HUES48 (cell line): Measurements from ENCODE around the gene RPP21.
A peak's percentile ranks its signal among the peaks of the same experiment; 100 is the strongest.
"Not testable (repeated sequence)": the region's sequence is repeated elsewhere in the genome, so short reads cannot be mapped to it uniquely, and the experiment has no call there.

Source experiments
- H3K27ac ChIP-seq: one replicate; pipeline ENCODE4 v1.7.0; 2013; ENCODE audit warnings: low read depth, low read length, inconsistent platforms
- H3K27me3 ChIP-seq: 2 replicates; pipeline ENCODE4 v1.6.1; 2013; ENCODE audit warnings: mild to moderate bottlenecking, low read length; ENCODE audit not compliant: control insufficient read depth, insufficient read depth
- H3K36me3 ChIP-seq: 2 replicates; pipeline ENCODE4 v1.6.1; 2013; ENCODE audit warnings: low read length; ENCODE audit not compliant: control insufficient read depth, insufficient read depth
- H3K4me1 ChIP-seq: 2 replicates; pipeline ENCODE4 v1.6.1; 2013; ENCODE audit warnings: mild to moderate bottlenecking, low read length; ENCODE audit not compliant: control insufficient read depth, insufficient read depth
- H3K4me3 ChIP-seq: 2 replicates; pipeline ENCODE4 v1.5.1; 2013; ENCODE audit warnings: mild to moderate bottlenecking, low read depth, low read length
- H3K9ac ChIP-seq: 2 replicates; pipeline ENCODE4 v1.6.1; 2013; ENCODE audit warnings: mild to moderate bottlenecking, low read depth, low read length, moderate library complexity
- H3K9me3 ChIP-seq: 2 replicates; pipeline ENCODE4 v1.6.1; 2013; ENCODE audit warnings: low read length; ENCODE audit not compliant: control insufficient read depth, insufficient read depth

RPP21 gene

GRCh38 chr6:30355281-30355680, 10.3 kb downstream of the RPP21 start:
- no peak overlapping the region for H3K4me3 ChIP-seq
- no peak overlapping the region for H3K27ac ChIP-seq
- peaks cover 5% of the 10 kb centered on the region; the same call in 1 of the 2 replicates for H3K4me1 ChIP-seq
- H3K27me3 ChIP-seq = peaks cover 24% of the 10 kb centered on the region
- no peaks in the 10 kb centered on the region for H3K36me3 ChIP-seq
- no peaks in the 10 kb centered on the region for H3K9me3 ChIP-seq
- H3K9ac ChIP-seq = no peak overlapping the region

DNA sequence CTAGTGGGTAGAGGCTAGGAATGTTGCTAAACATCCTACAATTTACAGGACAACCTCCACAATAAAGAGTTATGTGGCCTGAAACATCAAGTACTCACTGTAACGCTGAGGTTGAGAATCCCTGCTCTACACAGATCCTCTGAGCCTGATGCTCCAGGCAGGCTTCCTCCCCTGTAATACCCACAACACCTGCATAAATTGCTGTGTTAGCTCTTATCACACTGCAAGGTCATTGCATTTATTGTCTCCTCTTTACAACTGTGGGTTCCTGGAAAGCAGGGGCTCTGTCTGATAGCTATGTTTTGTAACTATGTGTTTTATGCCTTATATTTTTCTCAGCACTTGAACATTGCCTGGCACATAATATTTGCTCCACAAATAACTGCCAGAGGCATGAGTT, 11.6 kb downstream of the RPP21 start:
- Histone ChIP-seq H3K9ac (no peak overlapping the region), H3K4me1 (peaks cover 5% of the 10 kb centered on the region; the same call in 1 of the 2 replicates)

GRCh38 chr6:30357678-30358540, 13.0 kb downstream of the RPP21 start:
- Histone ChIP-seq H3K27me3 (peaks cover 34% of the 10 kb centered on the region), H3K4me3 (peak overlapping the region; percentile 67)

More for the DNA sequence above, 11.6 kb downstream of the RPP21 start:
- Histone ChIP-seq H3K27ac (no peak overlapping the region), H3K36me3 (no peaks in the 10 kb centered on the region), H3K27me3 (peaks cover 34% of the 10 kb centered on the region), H3K9me3 (no peaks in the 10 kb centered on the region), H3K4me3 (no peak overlapping the region)

DNA sequence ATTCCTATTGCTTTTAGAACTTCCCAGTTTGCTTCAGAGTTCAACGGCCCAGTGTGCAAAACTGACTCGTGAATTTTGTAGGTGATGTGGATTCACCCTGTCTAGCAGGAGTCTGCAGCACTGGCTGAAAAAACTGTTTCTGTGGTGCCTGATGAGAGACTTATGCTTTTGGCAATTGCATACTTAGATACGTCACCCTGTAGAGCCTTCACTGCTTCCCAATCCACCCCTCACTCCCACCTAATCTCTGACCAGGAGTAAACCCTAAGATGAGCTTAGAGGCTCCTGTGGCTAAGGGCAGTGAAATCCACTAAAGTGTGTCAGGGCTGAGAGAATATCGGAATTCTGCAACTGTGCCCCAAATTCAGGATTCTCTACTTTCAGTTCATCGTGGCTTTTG, 14.3 kb downstream of the RPP21 start:
- Histone ChIP-seq H3K36me3 (no peaks in the 10 kb centered on the region), H3K27me3 (peaks cover 34% of the 10 kb centered on the region), H3K9me3 (no peaks in the 10 kb centered on the region), H3K27ac (no peak overlapping the region), H3K4me1 (peaks cover 5% of the 10 kb centered on the region; the same call in 1 of the 2 replicates), H3K9ac (no peak overlapping the region), H3K4me3 (no peak overlapping the region)

More at GRCh38 chr6:30357678-30358540, 13.0 kb downstream of the RPP21 start:
- Histone ChIP-seq H3K36me3 (no peaks in the 10 kb centered on the region), H3K27ac (no peak overlapping the region), H3K4me1 (peaks cover 5% of the 10 kb centered on the region; the same call in 1 of the 2 replicates), H3K9ac (peak overlapping the region; percentile 37; the same call in 1 of the 2 replicates), H3K9me3 (no peaks in the 10 kb centered on the region)

- H3K4me3 ChIP-seq = no peak overlapping the region
- H3K27ac ChIP-seq = no peak overlapping the region
These were observed 15.2 kb downstream of the RPP21 start for GRCh38 chr6:30360139-30360538.

GRCh38 chr6:30361661-30362060, 16.7 kb downstream of the RPP21 start:
- Histone ChIP-seq H3K9me3 (no peaks in the 10 kb centered on the region), H3K4me3 (no peak overlapping the region), H3K27me3 (peaks cover 34% of the 10 kb centered on the region), H3K9ac (no peak overlapping the region), H3K4me1 (peaks cover 5% of the 10 kb centered on the region; the same call in 1 of the 2 replicates), H3K36me3 (no peaks in the 10 kb centered on the region), H3K27ac (no peak overlapping the region)

More at GRCh38 chr6:30360139-30360538, 15.2 kb downstream of the RPP21 start:
- Histone ChIP-seq H3K36me3 (no peaks in the 10 kb centered on the region), H3K9me3 (no peaks in the 10 kb centered on the region), H3K27me3 (peaks cover 34% of the 10 kb centered on the region), H3K9ac (no peak overlapping the region), H3K4me1 (peaks cover 5% of the 10 kb centered on the region; the same call in 1 of the 2 replicates)

DNA sequence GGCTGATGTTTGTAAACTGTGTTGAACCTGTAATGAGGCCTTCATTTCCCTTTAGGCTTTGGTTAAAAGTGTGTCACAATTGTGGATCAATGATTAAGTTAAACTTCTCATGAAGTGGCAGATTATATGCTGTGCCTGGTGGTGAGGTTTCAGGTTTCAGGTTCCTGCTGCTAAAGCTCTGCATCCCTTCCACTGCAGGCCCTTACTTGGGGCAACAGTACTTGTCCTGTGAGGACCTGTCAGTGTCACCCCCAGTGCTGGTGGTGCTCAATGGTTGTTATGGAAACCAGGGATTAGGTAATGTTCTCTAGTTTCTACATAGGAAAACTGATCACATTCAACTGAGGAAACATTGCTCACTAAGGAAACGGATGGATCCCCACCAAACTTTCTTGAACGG, 18.5 kb downstream of the RPP21 start:
- Histone ChIP-seq H3K9me3 (no peaks in the 10 kb centered on the region), H3K4me3 (no peak overlapping the region), H3K4me1 (peaks cover 2% of the 10 kb centered on the region; the same call in 1 of the 2 replicates), H3K9ac (no peak overlapping the region), H3K36me3 (no peaks in the 10 kb centered on the region), H3K27me3 (peaks cover 28% of the 10 kb centered on the region), H3K27ac (no peak overlapping the region)

- H3K9me3 ChIP-seq = no peaks in the 10 kb centered on the region
- peaks cover 17% of the 10 kb centered on the region for H3K27me3 ChIP-seq
- no peak overlapping the region for H3K9ac ChIP-seq
- no peak overlapping the region for H3K4me3 ChIP-seq
- H3K36me3 ChIP-seq = no peaks in the 10 kb centered on the region
- H3K27ac ChIP-seq = no peak overlapping the region
- no peaks in the 10 kb centered on the region for H3K4me1 ChIP-seq
These were observed 19.6 kb downstream of the RPP21 start for GRCh38 chr6:30364591-30364990.

DNA sequence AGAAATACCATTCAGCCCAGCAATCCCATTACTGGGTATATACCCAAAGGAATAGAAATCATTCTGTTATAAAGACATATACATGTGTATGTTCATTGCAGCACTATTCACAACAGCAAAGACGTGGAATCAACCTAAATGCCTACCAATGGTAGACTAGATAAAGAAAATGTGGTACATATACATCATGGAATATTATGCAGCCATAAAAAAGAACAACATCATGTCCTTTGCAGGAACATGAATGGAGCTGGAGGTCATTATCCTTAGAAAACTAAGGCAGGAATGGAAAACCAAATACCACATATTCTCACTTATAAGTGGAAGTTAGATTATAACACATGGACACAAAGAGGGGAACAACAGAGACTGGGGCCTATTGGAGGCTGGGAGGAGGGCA, 24.3 kb downstream of the RPP21 start:
- not testable (repeated sequence) for H3K27ac ChIP-seq, H3K27me3 ChIP-seq

DNA sequence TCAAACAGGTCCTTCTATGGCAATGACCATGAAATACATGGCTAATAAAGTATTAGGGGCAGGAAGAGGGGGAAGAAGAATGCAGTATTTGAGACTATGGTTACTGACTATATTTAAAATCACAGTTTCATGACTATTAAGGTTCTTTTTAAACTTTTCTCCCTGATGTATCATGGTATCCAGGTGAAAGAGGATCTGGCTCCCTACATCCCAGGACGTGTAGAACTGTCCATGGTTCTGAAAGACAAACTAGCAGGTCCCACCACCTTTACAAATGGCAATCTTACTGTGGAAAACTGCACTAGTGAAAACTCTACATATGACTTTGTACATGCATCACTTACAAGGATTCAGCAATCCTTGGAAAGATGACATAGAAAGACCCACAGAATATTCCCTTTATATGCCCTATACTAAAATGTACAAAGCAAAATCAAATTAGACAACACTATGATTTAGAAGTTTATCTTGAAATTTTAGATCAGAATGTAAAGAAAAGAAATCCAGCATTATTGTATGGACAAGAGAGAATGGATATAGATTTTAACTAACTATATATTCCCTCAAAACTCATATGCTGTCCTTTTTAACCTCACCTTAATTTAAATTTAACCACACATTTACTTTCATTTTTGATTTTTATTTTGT, 33.5 kb downstream of the RPP21 start:
- Histone ChIP-seq H3K9ac (no peak overlapping the region), H3K4me3 (no peak overlapping the region), H3K36me3 (no peaks in the 10 kb centered on the region), H3K27me3 (peaks cover 8% of the 10 kb centered on the region), H3K9me3 (no peaks in the 10 kb centered on the region), H3K4me1 (no peaks in the 10 kb centered on the region), H3K27ac (no peak overlapping the region)

More for the DNA sequence above, 24.3 kb downstream of the RPP21 start:
- H3K4me1 ChIP-seq, H3K9me3 ChIP-seq, H3K9ac ChIP-seq, H3K36me3 ChIP-seq, H3K4me3 ChIP-seq: not testable (repeated sequence)

- Histone ChIP-seq H3K27me3 (peaks cover 4% of the 10 kb centered on the region; the same call in 1 of the 2 replicates), H3K9me3 (no peaks in the 10 kb centered on the region), H3K4me1 (no peaks in the 10 kb centered on the region), H3K36me3 (no peaks in the 10 kb centered on the region), H3K9ac (no peak overlapping the region), H3K4me3 (no peak overlapping the region), H3K27ac (no peak overlapping the region)
These were observed 35.5 kb downstream of the RPP21 start for GRCh38 chr6:30380464-30380863.
